Smooth muscle cell of the brain vasculature (primary cell): ENCODE measurements around the gene COA8.
"Not testable (repeated sequence)": the region's sequence is repeated elsewhere in the genome, so short reads cannot be mapped to it uniquely, and the experiment has no call there.

Source experiments
- DNase-seq: peaks from one replicate; pipeline ENCODE4 v3.0.0-alpha.2; 2012; ENCODE audit warnings: low read depth, low spot score

COA8 gene

DNA sequence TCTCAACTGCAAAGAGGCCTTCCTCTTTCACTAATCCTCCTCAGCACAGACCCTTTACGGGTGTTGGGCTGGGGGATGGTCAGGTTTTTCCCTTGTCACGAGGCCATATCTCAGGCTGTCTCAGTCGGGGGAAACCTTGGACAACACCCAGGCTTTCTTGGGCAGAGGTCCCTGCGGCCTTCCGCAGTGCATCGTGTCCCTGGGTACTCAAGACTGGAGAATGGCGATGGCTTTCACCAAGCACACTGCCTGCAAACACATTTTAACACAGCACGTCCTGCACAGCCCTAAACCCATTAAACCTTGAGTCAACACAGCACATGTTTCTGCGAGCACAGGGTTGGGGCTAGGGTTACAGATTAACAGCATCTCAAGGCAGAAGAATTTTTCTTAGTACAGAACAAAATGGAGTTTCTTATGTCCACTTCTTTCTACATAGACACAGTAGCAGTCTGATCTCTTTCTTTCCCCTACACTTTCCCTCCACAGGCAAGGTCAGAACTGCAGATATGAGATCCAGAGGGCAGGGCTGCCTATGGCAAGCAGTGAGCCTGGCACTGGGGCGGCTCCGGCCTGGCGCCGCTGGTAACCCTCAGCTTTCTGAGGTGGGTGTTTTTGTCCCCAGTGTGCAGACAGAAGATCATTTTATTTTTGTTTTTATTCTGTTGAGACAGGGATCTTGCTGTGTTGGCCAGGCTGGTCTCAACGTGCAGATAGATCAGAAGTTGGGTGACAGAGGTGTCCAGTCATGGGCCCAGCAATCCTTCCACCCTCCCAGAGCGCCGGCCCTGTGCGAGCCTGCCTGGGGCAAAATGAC is 37.1 kb upstream of the COA8 start:
- not testable (repeated sequence) for DNase-seq

DNA sequence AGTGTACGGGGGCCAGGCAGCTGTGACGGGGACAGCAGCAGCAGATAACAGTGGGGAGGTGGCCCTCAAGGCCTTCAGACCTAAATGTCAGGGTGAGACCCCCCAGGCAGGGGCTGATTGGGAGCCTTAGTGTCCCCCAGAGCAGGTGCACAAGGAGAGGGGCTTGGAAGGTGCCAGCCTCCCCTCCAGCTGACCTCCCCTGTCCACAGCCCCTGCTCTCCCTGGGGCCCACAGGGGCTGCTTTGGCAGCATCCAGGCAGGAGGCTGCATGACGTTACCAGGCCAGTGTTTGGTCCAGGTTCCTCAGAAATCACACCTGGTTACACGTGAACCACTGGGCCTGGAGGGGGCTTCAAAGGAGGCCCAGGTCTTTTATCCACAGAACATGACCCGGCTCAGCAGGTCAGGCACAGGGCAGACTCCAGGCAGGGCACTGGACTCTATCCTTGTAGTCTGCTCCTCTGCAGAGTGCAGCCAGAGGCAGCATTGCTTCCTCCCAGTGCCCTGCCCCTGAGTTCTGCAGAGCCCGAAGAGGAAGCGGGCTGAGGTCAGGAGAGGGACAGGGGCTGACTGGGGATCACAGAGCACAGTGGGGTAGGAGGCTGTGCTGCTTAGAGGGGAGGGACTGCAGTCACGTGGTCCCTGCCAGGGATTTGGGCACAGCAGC is 36.4 kb upstream of the COA8 start:
- no peak for DNase-seq

DNA sequence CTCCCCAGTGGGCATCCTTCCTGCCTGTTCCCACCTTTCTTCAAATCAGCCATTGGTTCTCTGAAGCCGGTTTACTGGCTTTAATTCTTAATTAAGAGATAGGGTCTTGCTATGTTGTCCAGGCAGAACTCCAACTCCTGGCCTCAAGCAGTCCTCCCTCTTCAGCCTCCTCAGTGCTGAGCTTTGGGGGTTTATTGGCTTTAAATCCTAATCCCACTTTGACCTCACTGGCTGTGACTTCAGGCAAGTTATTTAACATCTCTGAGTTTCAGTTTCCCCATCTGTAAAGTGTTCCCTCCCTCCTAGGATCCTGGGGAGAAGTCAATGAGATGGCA is 35.9 kb upstream of the COA8 start:
- no peak for DNase-seq

DNA sequence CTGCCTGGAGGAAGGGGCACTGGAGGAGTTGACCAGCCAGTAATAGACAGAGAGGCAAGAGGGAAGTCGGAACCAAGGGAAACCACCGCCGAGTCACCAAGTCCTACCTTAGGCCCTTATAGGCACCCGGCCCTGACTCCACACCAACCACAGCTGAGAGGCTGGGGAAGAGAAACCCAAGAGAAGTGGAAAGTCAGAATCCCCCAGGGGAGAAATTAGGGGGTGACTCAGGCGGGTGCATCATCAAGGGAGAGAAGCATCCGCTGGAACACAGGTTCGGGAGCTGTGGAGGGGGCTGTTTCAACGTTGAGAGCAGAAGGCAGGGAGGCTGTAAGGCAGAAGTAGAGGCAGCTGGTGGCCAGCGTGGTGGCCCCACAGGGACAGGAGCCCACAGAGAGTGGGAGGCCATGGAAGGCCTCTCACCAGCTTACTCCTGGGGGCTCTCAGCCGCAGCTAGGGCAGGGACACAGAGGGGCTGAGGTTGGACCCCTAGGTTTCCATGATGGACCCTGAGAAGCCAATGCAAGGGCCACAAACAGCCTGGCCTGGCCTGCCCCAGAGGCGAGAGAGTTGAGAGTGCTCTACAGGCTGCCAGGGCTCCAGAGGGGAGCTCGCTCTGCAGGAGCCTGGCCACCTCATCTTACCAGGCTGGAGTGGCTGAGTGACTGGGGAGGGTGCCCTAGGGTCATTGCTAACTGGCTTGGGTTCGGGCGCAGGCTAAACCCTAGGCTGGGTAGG is 35.2 kb upstream of the COA8 start:
- no peak for DNase-seq

DNA sequence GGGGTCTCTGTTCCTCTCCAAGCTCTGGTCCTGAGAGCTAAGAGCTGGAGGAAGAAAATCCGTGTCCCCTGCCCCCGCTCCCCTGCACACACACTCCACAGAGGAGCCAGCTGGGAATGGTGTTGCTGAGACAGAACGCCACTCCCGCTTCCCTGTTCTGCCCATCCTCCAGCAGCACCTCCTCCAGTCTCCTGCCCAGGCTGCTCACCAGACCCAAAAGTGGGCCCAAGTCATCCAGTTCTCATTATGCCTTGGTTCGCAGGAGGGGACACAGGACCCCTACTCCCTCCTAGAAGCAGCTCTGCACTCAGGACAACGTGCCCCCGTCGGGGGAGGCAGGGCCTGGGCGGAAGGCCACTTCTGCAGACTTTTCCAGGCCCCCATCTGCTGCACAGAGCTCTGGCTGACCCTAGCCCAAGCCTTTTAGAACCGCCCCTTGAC is 34.6 kb upstream of the COA8 start:
- DNase-seq: no peak

DNA sequence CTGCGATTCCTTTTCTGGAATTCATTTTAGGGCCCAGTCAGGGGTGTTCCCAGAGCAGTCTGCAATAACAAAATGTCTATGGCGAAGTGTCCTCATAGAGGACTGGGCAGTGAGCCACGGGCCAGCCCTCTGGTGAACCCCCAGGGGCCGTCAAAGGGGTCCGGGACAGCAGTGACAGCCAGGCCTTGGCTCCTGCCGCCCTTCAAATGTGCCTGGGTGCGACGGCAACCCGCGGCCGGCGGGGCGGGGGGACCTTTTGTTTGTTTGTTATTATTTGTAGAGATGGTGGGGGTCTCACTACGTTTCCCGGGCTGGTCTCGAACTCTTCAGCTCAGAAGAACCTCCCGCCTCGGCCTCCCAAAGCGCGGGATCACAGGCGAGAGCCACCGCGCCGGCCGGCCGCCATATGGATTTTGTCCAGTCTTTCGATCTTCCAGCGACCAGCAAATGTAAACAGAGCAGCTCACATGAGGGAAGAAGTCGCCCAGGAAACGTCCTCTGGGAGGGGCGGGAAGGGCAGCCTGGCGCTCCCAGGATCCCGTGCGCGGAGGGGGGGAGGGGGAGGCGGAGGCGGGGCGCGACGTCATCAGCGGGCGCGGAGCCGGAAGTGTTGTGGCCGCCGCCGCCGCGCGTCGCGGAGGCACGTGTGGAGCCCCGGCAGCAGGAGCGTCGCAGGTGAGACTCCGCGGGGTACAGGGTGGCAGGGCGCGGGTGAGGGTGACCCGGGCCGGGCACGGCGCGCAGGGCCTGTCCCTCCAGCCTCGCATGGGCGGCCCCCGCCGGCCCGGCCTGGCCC is 34.0 kb upstream of the COA8 start, which contains the start of gene TRMT61A:
TRMT61A (plus strand) TSS at position 610 of the 796 bp plus-strand sequence. CDS start 783 bp downstream, outside the sequence.
- peak; percentile 70 for DNase-seq

DNA sequence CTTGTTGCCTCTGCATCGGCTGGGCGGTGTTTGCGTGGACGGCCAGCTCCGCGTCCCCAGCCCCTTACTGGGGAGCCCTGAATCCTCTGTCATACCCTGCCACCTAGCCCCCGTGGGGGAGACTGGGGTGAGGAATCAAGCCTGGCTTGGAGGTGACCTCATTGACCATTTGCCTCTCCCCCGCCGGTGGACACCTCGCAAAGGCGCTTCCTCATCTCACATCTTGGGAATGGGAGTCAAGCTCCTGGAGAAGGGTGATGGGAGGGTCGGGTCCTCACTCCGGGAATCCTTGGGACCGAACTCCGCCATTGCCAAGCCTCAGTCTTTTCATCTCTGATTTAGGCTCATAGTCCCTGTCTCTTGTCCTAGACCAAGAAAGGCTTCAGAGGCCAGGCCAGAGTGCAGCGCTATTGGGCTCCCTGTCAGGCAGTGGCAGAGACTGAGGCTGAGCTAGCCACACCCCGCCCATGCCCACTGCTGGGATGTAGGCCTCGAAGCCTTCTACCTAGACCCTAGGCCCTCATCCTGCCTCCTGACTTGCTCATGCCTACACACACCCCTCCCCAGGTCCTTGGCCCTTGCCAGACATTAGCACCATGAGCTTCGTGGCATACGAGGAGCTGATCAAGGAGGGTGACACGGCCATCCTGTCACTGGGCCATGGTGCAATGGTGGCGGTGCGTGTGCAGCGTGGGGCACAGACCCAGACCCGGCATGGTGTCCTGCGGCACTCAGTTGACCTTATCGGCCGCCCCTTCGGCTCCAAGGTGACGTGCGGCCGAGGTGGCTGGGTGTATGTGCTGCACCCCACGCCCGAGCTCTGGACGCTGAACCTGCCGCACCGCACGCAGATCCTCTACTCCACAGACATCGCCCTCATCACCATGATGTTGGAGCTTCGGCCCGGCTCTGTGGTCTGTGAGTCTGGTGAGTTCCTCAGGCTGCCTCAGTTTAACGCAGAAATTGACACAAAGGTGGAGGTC is 33.1 kb upstream of the COA8 start:
- DNase-seq: no peak

DNA sequence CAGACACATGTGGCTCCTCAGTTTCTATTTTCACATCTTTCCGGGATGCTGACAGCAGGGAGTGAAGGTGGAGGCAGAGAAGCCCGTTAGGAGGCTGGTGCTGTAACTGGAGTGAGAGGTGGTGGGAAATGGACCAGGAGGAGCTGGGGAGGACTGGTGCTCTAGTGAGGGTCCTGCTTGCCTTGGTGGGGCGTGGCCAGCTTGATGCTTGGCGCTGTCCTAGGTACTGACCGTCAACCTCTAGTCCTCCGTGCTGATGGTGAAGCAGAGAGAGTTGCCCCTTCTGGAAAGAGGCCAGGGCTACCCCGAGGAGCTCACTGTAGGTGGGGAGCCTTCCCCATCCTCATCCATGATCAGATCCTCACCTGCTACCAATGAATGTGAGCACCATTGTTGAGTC is 32.4 kb upstream of the COA8 start:
- no peak for DNase-seq

DNA sequence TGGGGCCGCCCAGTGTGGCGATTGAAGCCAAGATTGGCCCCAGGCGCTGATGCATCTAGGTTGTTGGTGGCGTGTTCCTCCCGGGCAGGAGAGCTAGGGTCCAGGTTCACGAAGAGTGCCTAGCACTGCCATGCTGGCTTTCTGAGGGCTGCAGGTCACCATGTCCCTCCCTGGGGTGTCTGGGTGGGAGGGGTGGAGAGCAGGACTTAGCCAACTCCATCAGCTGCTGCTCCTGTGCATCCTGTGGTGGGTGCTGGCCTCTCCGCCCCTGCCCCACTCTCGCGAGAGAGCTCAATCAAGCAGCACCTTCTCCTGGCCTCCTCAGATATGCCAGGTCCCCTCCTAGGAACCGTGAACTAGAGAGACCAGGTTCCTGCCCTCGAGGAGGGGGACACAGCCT is 31.9 kb upstream of the COA8 start:
- no peak for DNase-seq

DNA sequence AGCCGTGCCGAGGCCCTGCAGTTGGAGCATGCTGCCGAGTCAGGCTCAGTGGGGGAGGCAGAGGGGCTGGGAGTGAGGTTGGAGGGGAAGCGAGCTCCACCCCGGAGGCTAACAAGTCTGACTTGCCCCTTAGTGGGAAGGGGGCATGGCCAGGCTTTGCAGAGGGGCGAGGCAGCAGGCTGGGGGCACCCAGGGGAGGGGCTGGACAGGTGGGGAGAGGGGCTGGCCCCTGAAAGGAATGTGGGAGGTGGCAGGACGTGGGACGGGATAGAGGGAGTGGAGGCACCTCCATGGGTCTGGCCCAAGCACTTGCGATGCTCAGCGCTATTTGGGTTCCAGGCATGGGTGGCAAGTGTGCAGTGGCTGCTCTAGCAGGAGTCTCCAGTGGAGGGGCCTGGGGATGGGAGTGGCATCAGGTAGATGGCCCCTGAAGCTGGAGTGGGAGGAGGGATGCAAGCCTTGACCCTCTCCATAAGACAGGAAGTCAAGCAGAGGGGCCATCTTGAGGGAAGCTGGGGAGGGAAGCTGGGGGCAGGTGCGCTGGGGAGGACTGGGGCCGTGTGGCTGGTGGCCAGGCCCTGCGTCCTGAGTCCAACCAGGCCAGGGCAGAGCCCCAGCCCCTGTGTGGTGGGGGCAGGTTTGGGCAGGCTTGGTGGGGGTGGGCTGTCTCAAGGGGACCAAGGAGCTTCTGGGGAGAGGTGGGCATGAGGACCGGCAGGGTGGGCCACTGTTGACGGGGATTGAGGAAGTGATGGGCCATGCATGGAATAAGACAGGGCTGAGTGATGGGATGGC is 31.1 kb upstream of the COA8 start:
- DNase-seq: no peak

DNA sequence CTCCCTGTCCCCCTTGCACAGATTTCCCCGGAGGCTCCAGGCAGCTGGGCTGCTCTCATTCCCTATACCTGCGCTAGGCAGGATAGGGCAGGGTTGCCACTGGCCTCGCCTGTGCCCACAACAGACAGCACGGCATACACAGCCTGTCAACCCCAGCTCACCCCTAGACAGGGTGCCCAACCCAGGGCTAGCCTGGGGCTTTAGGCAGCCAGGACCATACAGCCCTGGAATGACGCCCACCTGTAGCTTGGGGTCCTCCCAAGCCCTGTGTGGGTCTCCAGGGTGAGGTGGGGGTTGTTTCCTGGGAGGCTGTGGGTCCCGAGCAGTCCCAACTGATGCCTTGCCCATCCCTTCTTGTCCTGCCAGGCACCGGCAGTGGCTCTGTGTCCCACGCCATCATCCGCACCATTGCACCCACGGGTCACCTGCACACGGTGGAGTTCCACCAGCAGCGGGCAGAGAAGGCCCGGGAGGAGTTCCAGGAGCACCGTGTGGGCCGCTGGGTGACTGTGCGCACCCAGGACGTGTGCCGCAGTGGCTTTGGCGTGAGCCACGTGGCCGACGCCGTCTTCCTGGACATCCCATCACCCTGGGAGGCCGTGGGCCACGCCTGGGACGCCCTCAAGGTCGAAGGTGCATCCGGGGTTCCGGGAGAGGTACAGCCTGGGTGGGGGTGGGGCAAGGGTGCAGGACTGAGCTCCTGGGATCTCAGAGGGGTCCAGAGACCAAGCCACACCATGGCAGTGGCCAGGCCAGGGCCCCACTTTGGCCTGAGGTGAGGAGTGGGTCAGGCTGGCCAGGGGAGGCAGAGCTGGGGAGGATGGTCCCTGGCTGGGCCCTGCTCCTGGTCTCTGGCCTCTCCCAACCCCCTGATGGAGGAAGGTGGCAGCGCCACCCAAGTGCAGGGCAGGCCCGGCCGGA is 30.3 kb upstream of the COA8 start:
- no peak for DNase-seq

DNA sequence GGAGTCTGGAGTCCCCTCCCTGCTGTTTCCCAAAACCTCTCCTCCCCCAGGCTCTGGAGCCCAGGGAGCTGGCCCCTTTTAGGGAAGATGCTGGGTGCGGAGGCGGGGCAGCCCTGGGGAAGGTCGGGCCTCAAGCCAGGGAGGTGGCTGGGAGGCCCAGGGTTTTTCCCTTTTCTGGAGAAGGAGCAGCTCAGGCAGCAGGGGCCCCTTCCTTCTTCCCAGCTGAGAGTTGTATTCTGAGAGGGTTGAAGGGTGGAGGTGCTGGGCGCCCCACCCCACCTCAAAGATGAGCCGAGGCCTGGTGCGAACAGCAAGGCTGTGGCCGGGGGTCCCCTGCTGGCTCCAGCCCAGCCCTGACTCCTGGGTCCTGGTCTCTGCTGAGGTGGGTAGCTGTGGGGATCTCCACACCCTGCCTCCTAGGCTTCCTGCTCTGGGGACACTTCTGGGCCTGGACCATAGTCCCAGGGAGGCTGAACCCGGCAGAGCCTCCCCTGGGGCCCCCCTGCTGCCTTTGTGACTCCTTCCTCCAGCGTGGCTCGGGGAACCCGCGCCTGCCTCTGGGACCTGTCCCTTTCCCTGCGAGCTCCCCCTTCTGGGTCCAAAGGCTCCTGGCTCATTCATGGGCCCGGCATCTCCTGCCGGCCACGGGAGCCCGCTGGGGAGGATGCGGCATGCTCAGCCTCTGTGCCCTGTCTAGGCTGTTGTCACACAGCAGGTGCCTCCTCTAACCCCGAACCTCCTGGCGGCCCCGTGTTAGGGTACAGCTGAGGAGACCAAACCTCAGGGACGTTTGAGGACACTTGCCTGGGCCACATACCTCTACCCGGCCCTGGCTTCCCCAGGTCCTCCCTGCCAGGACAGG is 29.4 kb upstream of the COA8 start:
- DNase-seq: no peak

DNA sequence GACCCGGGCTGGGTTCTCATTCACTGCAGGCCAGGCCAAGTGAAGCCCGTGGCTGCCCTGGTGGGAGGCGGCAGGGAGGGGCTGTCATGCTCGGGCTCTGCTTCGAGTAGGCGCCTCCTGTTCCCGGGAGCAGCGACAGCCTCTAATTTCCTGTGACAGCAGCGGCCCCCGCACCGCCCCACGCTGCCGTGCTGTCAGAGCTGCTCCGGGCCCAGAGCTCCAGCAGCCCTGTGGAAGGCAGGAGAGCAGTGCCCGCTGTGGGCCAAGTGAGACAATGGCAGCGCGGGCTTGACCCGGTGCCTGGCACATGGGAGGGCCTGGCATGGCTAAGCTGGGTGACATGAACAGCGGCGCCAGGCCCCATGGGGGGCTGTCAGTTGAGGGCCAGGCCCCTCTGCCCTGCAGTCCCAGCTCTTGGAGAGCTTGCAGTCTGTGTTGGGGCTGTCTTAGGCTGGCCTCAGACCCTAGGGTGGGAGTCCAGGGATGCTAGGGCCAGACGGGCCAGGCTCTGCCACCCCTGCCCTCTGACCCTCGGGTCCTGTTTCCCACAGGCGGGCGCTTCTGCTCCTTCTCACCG is 28.7 kb upstream of the COA8 start:
- no peak for DNase-seq

DNA sequence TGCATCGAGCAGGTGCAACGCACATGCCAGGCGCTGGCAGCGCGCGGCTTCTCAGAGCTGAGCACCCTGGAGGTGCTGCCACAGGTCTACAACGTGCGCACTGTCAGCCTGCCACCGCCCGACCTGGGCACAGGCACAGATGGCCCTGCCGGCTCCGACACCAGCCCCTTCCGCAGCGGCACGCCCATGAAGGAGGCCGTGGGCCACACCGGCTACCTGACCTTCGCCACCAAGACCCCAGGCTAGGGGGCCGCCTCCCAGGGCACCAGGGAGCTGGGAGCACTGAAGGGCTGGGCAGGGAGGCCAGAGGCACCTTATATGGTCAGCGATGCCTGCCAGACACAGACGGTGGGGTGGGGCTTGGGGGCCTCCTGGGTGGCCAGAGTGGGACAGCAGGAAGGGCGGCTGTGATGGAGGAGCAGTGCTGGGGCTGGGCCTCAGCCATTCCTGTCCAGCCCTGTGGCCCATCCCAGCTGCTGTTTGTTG is 28.1 kb upstream of the COA8 start:
- DNase-seq: no peak

DNA sequence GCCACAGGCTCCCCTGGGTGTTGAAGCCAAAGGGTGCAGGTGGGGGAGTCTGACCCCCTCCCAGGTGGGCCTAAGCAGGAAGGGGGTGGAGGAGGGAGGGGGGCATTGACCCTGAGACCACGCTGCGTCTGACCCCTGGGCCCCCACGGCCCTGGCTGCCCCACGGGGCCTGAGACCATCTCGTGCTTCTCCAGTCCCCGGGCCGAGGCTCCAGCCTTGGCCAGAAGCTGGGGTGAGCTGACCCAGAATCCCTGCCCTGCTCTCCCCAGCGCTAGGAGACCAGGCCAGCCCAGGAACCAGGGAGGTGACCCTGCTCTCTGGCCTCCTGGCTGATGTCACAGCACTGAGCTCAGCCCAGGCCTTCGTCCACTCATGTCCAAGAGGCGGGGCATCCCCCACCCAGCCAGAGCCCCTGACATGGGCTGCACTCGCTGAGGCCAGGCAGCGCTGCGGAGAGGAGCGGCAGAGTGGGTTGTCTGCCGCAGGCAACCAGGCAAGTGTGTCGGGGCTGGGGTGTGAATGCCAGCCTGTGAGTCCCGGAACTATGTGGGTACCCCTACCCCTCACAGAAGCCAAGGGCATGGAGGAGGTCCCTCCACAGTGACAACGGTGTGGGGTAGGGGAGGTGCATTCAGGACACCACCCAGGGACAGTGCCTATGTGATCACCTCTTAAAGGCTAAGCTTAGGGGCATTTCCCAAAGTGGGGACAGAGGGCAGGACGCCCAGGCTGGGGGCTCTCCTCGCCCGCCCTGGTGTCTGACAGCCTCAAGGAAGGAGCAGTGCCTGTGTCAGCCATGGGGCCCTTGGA is 27.5 kb upstream of the COA8 start:
- DNase-seq: no peak

DNA sequence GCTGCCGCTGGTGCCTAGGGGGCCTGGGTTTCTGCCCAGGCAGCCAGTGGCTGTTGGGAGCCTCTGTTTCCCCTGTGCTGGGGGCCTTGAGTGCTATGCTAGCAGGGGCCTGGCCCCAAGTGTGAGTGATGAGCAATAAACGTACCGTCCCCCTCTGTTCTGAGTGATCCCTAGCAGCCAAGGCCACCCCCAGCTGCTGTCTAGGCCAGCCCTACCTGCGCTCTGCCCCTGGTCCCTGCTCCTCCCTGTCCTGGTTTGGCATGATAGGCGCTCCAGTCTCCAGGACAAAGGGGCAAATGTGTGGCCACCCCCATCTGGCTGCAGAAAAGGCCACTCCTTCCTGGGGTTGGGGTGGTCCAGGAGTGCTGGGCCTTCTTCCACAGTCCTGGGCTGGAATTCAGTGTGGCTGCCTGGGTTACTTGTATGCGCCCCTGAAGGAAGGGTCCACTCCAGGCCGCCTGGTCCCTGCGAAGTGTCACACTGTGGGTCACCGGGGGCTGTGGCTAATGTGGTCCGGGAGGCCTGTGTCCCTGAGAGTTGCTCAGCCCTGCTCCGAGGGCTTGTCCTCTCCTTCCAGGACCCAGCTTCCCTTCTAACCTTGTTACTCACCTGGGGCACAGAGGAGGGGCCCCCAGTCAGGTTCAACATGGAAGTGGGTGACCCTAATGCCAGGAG is 26.7 kb upstream of the COA8 start:
- DNase-seq: no peak
